ENCODE results near the gene CCNG2. TPM values are rescaled to one million over a fixed set of nuclear protein-coding genes. Genes with fewer than 3 reads are reported as not detected.
A peak's percentile ranks its signal among the peaks of the same experiment; 100 is the strongest.

Gene CCNG2
- total RNA-seq, 5 donors from 2014 or later (not counting 1 experiment from before 2014, with no cell fraction given), result 18.9 to 25.5 (median 23.0) TPM

DNA sequence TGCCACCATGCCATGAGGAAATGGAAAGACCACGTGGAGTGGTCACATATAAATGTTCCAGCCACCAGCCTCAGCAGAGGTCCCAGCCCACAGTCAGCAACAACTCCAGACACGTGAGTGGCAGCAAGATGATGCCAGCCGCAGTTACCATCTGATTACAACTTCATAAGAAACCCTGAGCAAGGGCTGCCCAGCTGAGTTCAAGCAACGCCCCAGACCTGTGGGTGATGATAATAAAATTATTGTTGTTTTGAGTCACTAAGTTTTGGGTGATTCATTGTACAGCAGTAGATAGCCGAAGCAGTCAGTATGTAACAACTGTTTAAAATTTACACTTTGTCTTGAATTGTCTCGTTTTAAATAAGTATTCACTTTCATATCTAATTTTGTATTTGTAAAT is 5.8 kb upstream of the CCNG2 start:
- WGBS (ENCODE audit: insufficient coverage), result 67% methylated on average over 1 of the region's 6 CpGs
- no peaks in the 10 kb centered on the region for H3K27me3 Mint-ChIP-seq
- peaks cover 0 to 6% of the 10 kb centered on the region in 2 experiments for H3K27me3 ChIP-seq (replicated peaks in 1 of 2; ENCODE audit: control insufficient read depth in 2 of 2, extremely low read depth in 1 of 2, insufficient read depth in 2 of 2, low read length in 1 of 2)
- no peak overlapping the region for H3K4me3 Mint-ChIP-seq
- H3K36me3 ChIP-seq (ENCODE audit: control insufficient read depth in 2 of 2, extremely low read depth in 1 of 2, insufficient read depth in 1 of 2, low read length in 1 of 2), result no peaks in the 10 kb centered on the region
- ChIA-PET CTCF (no interaction called here), POLR2A (no interaction called here)
- ATAC-seq (replicated peaks in 1 of 4) (no peak), DNase-seq (no peak)
- H3K27ac ChIP-seq (ENCODE audit: low read length), result no peak overlapping the region
- H3K4me1 Mint-ChIP-seq, result peaks cover 23 to 37% (median 27%) of the 10 kb centered on the region in 3 donors
- H3K36me3 Mint-ChIP-seq, result no peaks in the 10 kb centered on the region
- no peak overlapping the region for H3K4me3 ChIP-seq (ENCODE audit: control insufficient read depth in 1 of 2, extremely low read depth in 1 of 2, low read length in 1 of 2)
- no peak overlapping the region for H3K27ac Mint-ChIP-seq
- H3K9me3 Mint-ChIP-seq, result no peaks in the 10 kb centered on the region
- H3K4me1 ChIP-seq (ENCODE audit: control insufficient read depth in 1 of 2, extremely low read depth in 1 of 2, insufficient read depth in 2 of 2, low read length in 2 of 2), result peaks cover 9 to 40% of the 10 kb centered on the region in 2 experiments
- H3K9me3 ChIP-seq, result no peaks in the 10 kb centered on the region

- no peaks in the 10 kb centered on the region for H3K9me3 Mint-ChIP-seq
- Histone ChIP-seq H3K36me3 (ENCODE audit: control insufficient read depth in 2 of 2, extremely low read depth in 1 of 2, insufficient read depth in 1 of 2, low read length in 1 of 2) (no peaks in the 10 kb centered on the region), H3K4me3 (ENCODE audit: control insufficient read depth in 1 of 2, extremely low read depth in 1 of 2, low read length in 1 of 2) (no peak overlapping the region), H3K27ac (ENCODE audit: low read length) (no peak overlapping the region), H3K27me3 (replicated peaks in 1 of 2; ENCODE audit: control insufficient read depth in 2 of 2, extremely low read depth in 1 of 2, insufficient read depth in 2 of 2, low read length in 1 of 2) (peaks cover 0 to 6% of the 10 kb centered on the region in 2 experiments), H3K9me3 (no peaks in the 10 kb centered on the region), H3K4me1 (ENCODE audit: control insufficient read depth in 1 of 2, extremely low read depth in 1 of 2, insufficient read depth in 2 of 2, low read length in 2 of 2) (peaks cover 12 to 30% of the 10 kb centered on the region in 2 experiments)
- DNase-seq (no peak), ATAC-seq (replicated peaks in 1 of 4) (no peak)
- H3K36me3 Mint-ChIP-seq, result no peaks in the 10 kb centered on the region
- ChIA-PET POLR2A (interaction anchor here in 1 of 2 donors (0.6 kb wide), 1 partner anchor 28 kb away, joined by 3 read pairs; no protein-coding TSS in a partner anchor), CTCF (interaction anchor here in 1 of 2 donors (0.6 to 0.7 kb wide), 2 partner anchors 11 to 158 kb away, joined by 3 to 6 read pairs; no protein-coding TSS in a partner anchor)
- H3K27me3 Mint-ChIP-seq, result peaks cover 0 to 3% of the 10 kb centered on the region in 2 donors
- H3K27ac Mint-ChIP-seq, result no peak overlapping the region
- peaks cover 20 to 34% (median 26%) of the 10 kb centered on the region in 3 donors for H3K4me1 Mint-ChIP-seq
- no CpG with 5 or more reads among the region's 5 CpGs for WGBS (ENCODE audit: insufficient coverage)
- H3K4me3 Mint-ChIP-seq, result no peak overlapping the region
Observed at GRCh38 chr4:77152421-77152820, 4.6 kb upstream of the CCNG2 start.

DNA sequence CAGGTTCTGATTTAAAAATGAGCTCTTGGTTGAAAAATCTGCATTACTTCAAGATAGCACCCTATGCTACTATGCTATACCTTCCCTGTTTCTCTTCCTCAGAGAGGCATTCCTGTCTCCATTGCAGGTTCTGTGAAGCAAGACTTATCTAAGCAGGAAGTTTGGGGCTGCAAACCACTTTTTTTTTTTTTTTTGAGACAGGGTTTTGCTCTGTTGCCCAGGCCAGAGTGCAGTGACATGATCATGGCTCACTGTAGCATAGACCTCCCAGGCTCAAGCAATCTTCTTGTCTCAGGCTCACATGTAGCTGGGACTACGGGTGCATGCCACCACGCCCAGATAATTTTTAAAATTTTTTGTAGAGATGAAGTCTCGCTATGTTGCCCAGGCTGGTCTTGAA is 4.0 kb upstream of the CCNG2 start:
- Histone ChIP-seq H3K27ac (ENCODE audit: low read length) (no peak overlapping the region), H3K4me1 (ENCODE audit: control insufficient read depth in 1 of 2, extremely low read depth in 1 of 2, insufficient read depth in 2 of 2, low read length in 2 of 2) (peaks cover 12 to 30% of the 10 kb centered on the region in 2 experiments), H3K9me3 (no peaks in the 10 kb centered on the region), H3K36me3 (ENCODE audit: control insufficient read depth in 2 of 2, extremely low read depth in 1 of 2, insufficient read depth in 1 of 2, low read length in 1 of 2) (no peaks in the 10 kb centered on the region), H3K4me3 (ENCODE audit: control insufficient read depth in 1 of 2, extremely low read depth in 1 of 2, low read length in 1 of 2) (no peak overlapping the region), H3K27me3 (replicated peaks in 1 of 2; ENCODE audit: control insufficient read depth in 2 of 2, extremely low read depth in 1 of 2, insufficient read depth in 2 of 2, low read length in 1 of 2) (peaks cover 0 to 6% of the 10 kb centered on the region in 2 experiments)
- no peak overlapping the region for H3K27ac Mint-ChIP-seq
- H3K9me3 Mint-ChIP-seq, result no peaks in the 10 kb centered on the region
- ChIA-PET CTCF (interaction anchor here (0.5 to 0.7 kb wide), 3 partner anchors 10 to 143 kb away, joined by 3 to 6 read pairs (median 6); no protein-coding TSS in a partner anchor), POLR2A (interaction anchor here in 1 of 2 donors (0.9 kb wide), 1 partner anchor 96 kb away, joined by 3 read pairs; no protein-coding TSS in a partner anchor)
- DNase-seq (no peak), ATAC-seq (replicated peaks in 1 of 4) (no peak)
- peaks cover 20 to 34% (median 26%) of the 10 kb centered on the region in 3 donors for H3K4me1 Mint-ChIP-seq
- H3K27me3 Mint-ChIP-seq, result peaks cover 0 to 3% of the 10 kb centered on the region in 2 donors
- WGBS (ENCODE audit: insufficient coverage), result no CpG with 5 or more reads among the region's 3 CpGs
- H3K4me3 Mint-ChIP-seq, result no peak overlapping the region
- no peaks in the 10 kb centered on the region for H3K36me3 Mint-ChIP-seq

GRCh38 chr4:77154065-77154464 is 2.9 kb upstream of the CCNG2 start:
- Histone ChIP-seq H3K36me3 (ENCODE audit: control insufficient read depth in 2 of 2, extremely low read depth in 1 of 2, insufficient read depth in 1 of 2, low read length in 1 of 2) (no peaks in the 10 kb centered on the region), H3K4me1 (ENCODE audit: control insufficient read depth in 1 of 2, extremely low read depth in 1 of 2, insufficient read depth in 2 of 2, low read length in 2 of 2) (peaks cover 20 to 34% of the 10 kb centered on the region in 2 experiments), H3K27ac (ENCODE audit: low read length) (no peak overlapping the region), H3K9me3 (no peaks in the 10 kb centered on the region), H3K27me3 (replicated peaks in 1 of 2; ENCODE audit: control insufficient read depth in 2 of 2, extremely low read depth in 1 of 2, insufficient read depth in 2 of 2, low read length in 1 of 2) (peaks cover 0 to 6% of the 10 kb centered on the region in 2 experiments), H3K4me3 (ENCODE audit: control insufficient read depth in 1 of 2, extremely low read depth in 1 of 2, low read length in 1 of 2) (no peak overlapping the region)
- Mint-ChIP-seq H3K27ac (no peak overlapping the region), H3K4me3 (no peak overlapping the region), H3K4me1 (peaks cover 28 to 43% (median 35%) of the 10 kb centered on the region in 3 donors), H3K36me3 (no peaks in the 10 kb centered on the region), H3K9me3 (no peaks in the 10 kb centered on the region), H3K27me3 (peaks cover 0 to 3% of the 10 kb centered on the region in 2 donors)
- ATAC-seq (replicated peaks in 1 of 4), result no peak
- no peak for DNase-seq
- POLR2A ChIA-PET, result interaction anchor here (0.5 to 0.6 kb wide), 2 partner anchors 77 to 1034 kb away, joined by 3 to 6 read pairs; no protein-coding TSS in a partner anchor
- CTCF ChIA-PET, result interaction anchor here in 1 of 2 donors (0.6 kb wide), 1 partner anchor 106 kb away, joined by 3 read pairs; no protein-coding TSS in a partner anchor

GRCh38 chr4:77154761-77155499 is 2.1 kb upstream of the CCNG2 start:
- CTCF ChIA-PET, result interaction anchor here (0.5 to 1.8 kb wide), 8 partner anchors 48 to 1238 kb away, joined by 3 to 7 read pairs (median 4); no protein-coding TSS in a partner anchor
- Mint-ChIP-seq H3K4me3 (peak overlapping the region in 2 of 3 donors; percentile 10 to 95), H3K9me3 (no peaks in the 10 kb centered on the region), H3K27me3 (peaks cover 0 to 3% of the 10 kb centered on the region in 2 donors), H3K27ac (peak overlapping the region; percentile 74 to 75), H3K4me1 (peaks cover 33 to 49% (median 35%) of the 10 kb centered on the region in 3 donors), H3K36me3 (no peaks in the 10 kb centered on the region)
- no peak for ATAC-seq (replicated peaks in 1 of 4)
- Histone ChIP-seq H3K36me3 (ENCODE audit: control insufficient read depth in 2 of 2, extremely low read depth in 1 of 2, insufficient read depth in 1 of 2, low read length in 1 of 2) (peaks cover 0 to 3% of the 10 kb centered on the region in 2 donors), H3K27me3 (replicated peaks in 1 of 2; ENCODE audit: control insufficient read depth in 2 of 2, extremely low read depth in 1 of 2, insufficient read depth in 2 of 2, low read length in 1 of 2) (peaks cover 0 to 5% of the 10 kb centered on the region in 2 experiments), H3K9me3 (no peaks in the 10 kb centered on the region), H3K4me3 (ENCODE audit: control insufficient read depth in 1 of 2, extremely low read depth in 1 of 2, low read length in 1 of 2) (no peak overlapping the region), H3K4me1 (ENCODE audit: control insufficient read depth in 1 of 2, extremely low read depth in 1 of 2, insufficient read depth in 2 of 2, low read length in 2 of 2) (peaks cover 20 to 34% of the 10 kb centered on the region in 2 experiments), H3K27ac (ENCODE audit: low read length) (peak overlapping the region; percentile 25)
- WGBS (ENCODE audit: insufficient coverage), result no CpG with 5 or more reads among the region's 4 CpGs
- DNase-seq, result peak in 1 of 35 experiments; percentile 14
- POLR2A ChIA-PET, result interaction anchor here (0.5 to 1.0 kb wide), 5 partner anchors 11 to 85 kb away, joined by 3 to 4 read pairs (median 4); partner anchors contain the start of gene CCNI (in 1 of the 2)

Data from T-cell (primary cell).